ENCODE data around the gene PIK3R6.

The PIK3R6 gene

GRCh38 chr17:8855477-8856204 lies 11.8 kb downstream of the PIK3R6 start:
- no peak for DNase-seq (ENCODE audit: low spot score)

- no peak for DNase-seq (ENCODE audit: low spot score)
Measured at GRCh38 chr17:8851600-8851999, 15.9 kb downstream of the PIK3R6 start.

- DNase-seq (ENCODE audit: low spot score): no peak
Measured at GRCh38 chr17:8849311-8850041, 18.0 kb downstream of the PIK3R6 start.

- no peak for DNase-seq (ENCODE audit: low spot score)
Measured at GRCh38 chr17:8847891-8848290, 19.6 kb downstream of the PIK3R6 start.

GRCh38 chr17:8846768-8847211 lies 20.7 kb downstream of the PIK3R6 start:
- peak; percentile 58 for DNase-seq (ENCODE audit: low spot score)

- DNase-seq (ENCODE audit: low spot score): no peak
Measured at GRCh38 chr17:8844229-8845218, 22.9 kb downstream of the PIK3R6 start.

GRCh38 chr17:8843344-8843743 lies 24.1 kb downstream of the PIK3R6 start:
- DNase-seq (ENCODE audit: low spot score): no peak

GRCh38 chr17:8841844-8842243 lies 25.6 kb downstream of the PIK3R6 start:
- no peak for DNase-seq (ENCODE audit: low spot score)

- DNase-seq (ENCODE audit: low spot score): no peak
Measured at GRCh38 chr17:8839410-8839935, 28.0 kb downstream of the PIK3R6 start.

- DNase-seq (ENCODE audit: low spot score): no peak
Measured at GRCh38 chr17:8838551-8839095, 28.9 kb downstream of the PIK3R6 start.

GRCh38 chr17:8837563-8838075 lies 29.9 kb downstream of the PIK3R6 start:
- DNase-seq (ENCODE audit: low spot score): no peak

- peak; percentile 13 for DNase-seq (ENCODE audit: low spot score)
Measured at GRCh38 chr17:8836821-8837562, 30.5 kb downstream of the PIK3R6 start.

GRCh38 chr17:8835631-8836364 lies 31.7 kb downstream of the PIK3R6 start:
- DNase-seq (ENCODE audit: low spot score): no peak

GRCh38 chr17:8835106-8835505 lies 32.4 kb downstream of the PIK3R6 start:
- DNase-seq (ENCODE audit: low spot score): no peak

GRCh38 chr17:8832711-8833352 lies 34.6 kb downstream of the PIK3R6 start:
- no peak for DNase-seq (ENCODE audit: low spot score)

GRCh38 chr17:8831234-8831849 lies 36.1 kb downstream of the PIK3R6 start:
- DNase-seq (ENCODE audit: low spot score): no peak

- no peak for DNase-seq (ENCODE audit: low spot score)
Measured at GRCh38 chr17:8830141-8830540, 37.3 kb downstream of the PIK3R6 start.

- no peak for DNase-seq (ENCODE audit: low spot score)
Measured at GRCh38 chr17:8829036-8829941, 38.2 kb downstream of the PIK3R6 start.

All from AG08395 (cell line).